ENCODE measurements around the gene RPTOR.

RPTOR gene

DNA sequence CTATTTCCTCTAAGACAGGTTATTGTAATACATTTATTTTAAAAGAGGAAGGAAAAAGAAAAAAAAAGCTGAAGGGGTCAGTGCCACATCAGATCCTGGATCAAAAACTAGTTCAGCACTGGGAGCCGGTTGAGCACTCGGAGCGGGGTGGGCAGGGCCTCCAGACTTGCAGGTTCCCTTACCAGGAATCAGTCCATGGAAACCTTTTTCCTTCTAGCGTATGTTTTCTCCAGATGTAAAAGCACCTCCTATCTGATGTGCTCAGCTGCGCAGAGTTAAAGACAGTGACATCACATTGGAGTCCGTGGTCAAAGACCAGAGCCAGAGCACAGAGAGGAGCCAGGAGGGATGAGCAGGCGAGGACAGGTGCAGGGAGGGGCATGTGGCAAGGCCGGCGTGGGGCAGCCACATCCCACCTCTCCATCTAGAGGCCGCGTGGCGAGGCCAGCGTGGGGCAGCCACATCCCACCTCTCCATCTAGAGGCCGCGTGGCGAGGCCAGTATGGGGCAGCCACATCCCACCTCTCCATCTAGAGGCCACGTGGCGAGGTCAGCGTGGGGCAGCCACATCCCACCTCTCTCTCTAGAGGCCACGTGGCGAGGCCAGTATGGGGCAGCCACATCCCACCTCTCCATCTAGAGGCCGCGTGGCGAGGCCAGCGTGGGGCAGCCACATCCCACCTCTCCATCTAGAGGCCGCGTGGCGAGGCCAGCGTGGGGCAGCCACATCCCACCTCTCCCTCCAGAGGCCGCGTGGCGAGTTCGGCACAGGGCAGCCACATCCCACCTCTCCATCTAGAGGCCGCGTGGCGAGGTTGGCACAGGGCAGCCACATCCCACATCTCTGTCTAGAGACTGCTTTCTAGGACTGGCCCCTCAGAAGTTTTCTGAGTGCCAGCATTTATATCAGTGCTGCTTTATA is 280.2 kb downstream of the RPTOR start:
- H3K9me3 ChIP-seq (ENCODE audit: control insufficient read depth in 1 of 2, low read length in 2 of 2): no peaks in the 10 kb centered on the region
- no peak overlapping the region for H3K27ac ChIP-seq (ENCODE audit: low read length)
- H3K27me3 ChIP-seq (ENCODE audit: low read depth, low read length): no peaks in the 10 kb centered on the region
- H3K36me3 ChIP-seq (ENCODE audit: control insufficient read depth in 1 of 2, insufficient read depth in 2 of 2, low read length in 2 of 2): peaks cover 12 to 52% of the 10 kb centered on the region in 2 donors
- no peaks in the 10 kb centered on the region for H3K4me1 ChIP-seq (ENCODE audit: control insufficient read depth in 1 of 2, insufficient read depth in 2 of 2, low read length in 2 of 2)
- H3K4me3 ChIP-seq (ENCODE audit: low read depth in 1 of 2, low read length in 2 of 2): no peak overlapping the region

DNA sequence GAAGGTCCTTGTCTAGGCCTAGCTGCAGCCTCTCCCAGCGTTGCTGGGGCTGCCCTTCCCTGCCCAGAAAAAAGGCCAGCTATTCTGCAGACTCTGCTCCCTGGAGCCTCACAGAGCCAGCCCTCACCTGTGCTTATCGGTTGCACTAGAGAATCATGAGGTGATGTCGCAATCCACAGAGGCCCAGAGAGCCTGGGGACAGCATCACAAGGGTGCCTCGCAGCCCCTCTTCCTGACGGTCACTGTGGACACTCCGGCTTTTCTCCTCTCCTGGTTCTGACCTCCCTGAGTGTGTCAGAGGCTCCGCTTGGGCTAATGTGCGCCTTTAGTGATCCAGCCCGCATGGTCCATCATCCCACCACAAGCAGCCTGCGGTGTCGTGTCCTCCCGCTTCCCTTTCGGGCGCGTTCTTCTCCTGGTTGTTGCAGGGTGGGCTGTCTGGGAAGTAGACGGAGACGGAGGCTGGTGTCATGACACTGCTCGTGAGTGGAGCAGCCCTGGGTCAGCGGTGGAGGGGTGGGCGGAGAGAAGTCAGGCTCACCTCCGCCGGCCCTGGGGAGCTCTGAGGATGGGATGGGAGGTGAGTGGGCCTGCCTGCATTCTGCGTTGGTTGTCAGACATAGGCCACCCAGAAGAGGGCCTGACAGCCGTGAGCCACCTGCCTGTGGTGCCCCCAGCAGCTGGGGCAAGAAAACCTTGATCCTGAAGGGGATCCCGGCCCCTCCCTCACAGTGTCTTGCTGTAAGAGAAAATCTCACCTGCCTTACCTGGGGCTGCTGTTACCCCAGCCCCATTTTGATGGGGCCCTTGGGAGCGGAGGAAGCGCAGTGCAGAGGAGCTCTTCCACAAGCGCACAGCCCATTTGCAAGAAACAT is 281.1 kb downstream of the RPTOR start:
- peaks cover 12 to 52% of the 10 kb centered on the region in 2 donors for H3K36me3 ChIP-seq (ENCODE audit: control insufficient read depth in 1 of 2, insufficient read depth in 2 of 2, low read length in 2 of 2)

DNA sequence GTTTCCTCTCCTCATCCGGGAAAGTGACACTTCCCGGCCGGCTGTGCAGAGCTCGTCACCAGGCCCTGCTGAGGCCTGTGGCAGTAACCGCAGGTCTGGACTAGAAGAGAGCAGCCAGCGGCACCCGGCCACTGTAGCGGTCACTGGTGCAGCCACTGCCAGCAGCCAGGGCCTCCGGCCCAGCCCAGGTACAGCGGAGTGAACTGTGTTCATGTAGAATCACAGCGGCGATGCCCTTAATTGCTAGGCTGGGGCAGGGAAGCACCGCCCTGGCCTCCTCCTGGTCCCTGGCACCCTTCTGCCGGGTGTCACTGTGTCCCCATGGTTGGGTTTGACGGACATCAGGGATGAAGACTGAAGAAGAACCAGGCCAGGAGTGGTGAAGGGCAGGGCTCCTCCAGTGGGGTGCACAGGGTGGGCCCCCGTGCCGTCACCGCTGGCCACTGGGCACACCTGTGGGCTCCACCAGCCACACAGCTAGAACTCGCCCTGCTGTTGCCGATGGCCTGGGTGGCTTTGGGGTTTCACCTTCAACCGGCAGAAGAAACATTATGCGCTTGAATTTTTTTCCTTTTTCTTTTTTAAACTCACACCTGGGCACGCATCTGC is 281.8 kb downstream of the RPTOR start:
- no peaks in the 10 kb centered on the region for H3K27me3 ChIP-seq (ENCODE audit: low read depth, low read length)
- H3K36me3 ChIP-seq (ENCODE audit: control insufficient read depth in 1 of 2, insufficient read depth in 2 of 2, low read length in 2 of 2): peaks cover 12 to 52% of the 10 kb centered on the region in 2 donors
- no peaks in the 10 kb centered on the region for H3K4me1 ChIP-seq (ENCODE audit: control insufficient read depth in 1 of 2, insufficient read depth in 2 of 2, low read length in 2 of 2)
- H3K9me3 ChIP-seq (ENCODE audit: control insufficient read depth in 1 of 2, low read length in 2 of 2): no peaks in the 10 kb centered on the region
- no peak overlapping the region for H3K27ac ChIP-seq (ENCODE audit: low read length)
- H3K4me3 ChIP-seq (ENCODE audit: low read depth in 1 of 2, low read length in 2 of 2): no peak overlapping the region

More for the DNA sequence above, 281.1 kb downstream of the RPTOR start:
- Histone ChIP-seq H3K27ac (ENCODE audit: low read length) (no peak overlapping the region), H3K27me3 (ENCODE audit: low read depth, low read length) (no peaks in the 10 kb centered on the region), H3K4me3 (ENCODE audit: low read depth in 1 of 2, low read length in 2 of 2) (no peak overlapping the region), H3K9me3 (ENCODE audit: control insufficient read depth in 1 of 2, low read length in 2 of 2) (no peaks in the 10 kb centered on the region), H3K4me1 (ENCODE audit: control insufficient read depth in 1 of 2, insufficient read depth in 2 of 2, low read length in 2 of 2) (no peaks in the 10 kb centered on the region)

DNA sequence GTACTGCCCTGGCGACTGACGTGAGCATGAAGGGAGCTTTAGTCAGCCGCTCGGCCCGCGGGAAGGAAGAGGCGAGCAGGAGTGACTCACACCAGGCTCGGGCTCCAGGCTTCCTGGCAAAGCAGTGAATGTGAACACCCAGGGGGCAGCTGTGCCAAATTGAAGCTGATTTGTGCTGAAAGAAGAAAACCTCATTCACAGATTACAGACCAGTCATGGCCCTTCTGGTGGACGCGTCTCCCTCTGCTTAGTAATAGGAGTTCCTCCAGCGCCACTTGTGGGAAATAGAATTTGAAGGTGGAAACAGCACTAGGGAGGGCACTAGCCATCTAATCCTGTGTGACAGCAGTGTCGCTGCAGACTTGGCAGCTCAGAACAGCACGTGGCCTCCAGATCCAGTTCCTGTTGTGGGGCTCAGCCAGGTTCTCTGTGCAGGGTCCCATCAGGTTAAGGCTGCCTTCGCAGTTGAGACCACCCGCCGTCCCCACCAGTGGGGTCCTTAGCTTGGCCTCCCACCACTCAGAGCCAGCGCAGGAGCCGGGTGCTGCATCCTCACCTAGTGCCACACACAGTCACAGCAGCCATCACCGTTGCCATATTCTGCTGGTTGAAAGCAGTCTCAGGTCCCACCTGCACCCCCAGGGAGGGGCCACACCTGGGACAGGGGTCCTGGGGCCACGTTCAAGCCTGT is 282.5 kb downstream of the RPTOR start:
- Histone ChIP-seq H3K36me3 (ENCODE audit: control insufficient read depth in 1 of 2, insufficient read depth in 2 of 2, low read length in 2 of 2) (peaks cover 12 to 49% of the 10 kb centered on the region in 2 donors), H3K9me3 (ENCODE audit: control insufficient read depth in 1 of 2, low read length in 2 of 2) (no peaks in the 10 kb centered on the region)

DNA sequence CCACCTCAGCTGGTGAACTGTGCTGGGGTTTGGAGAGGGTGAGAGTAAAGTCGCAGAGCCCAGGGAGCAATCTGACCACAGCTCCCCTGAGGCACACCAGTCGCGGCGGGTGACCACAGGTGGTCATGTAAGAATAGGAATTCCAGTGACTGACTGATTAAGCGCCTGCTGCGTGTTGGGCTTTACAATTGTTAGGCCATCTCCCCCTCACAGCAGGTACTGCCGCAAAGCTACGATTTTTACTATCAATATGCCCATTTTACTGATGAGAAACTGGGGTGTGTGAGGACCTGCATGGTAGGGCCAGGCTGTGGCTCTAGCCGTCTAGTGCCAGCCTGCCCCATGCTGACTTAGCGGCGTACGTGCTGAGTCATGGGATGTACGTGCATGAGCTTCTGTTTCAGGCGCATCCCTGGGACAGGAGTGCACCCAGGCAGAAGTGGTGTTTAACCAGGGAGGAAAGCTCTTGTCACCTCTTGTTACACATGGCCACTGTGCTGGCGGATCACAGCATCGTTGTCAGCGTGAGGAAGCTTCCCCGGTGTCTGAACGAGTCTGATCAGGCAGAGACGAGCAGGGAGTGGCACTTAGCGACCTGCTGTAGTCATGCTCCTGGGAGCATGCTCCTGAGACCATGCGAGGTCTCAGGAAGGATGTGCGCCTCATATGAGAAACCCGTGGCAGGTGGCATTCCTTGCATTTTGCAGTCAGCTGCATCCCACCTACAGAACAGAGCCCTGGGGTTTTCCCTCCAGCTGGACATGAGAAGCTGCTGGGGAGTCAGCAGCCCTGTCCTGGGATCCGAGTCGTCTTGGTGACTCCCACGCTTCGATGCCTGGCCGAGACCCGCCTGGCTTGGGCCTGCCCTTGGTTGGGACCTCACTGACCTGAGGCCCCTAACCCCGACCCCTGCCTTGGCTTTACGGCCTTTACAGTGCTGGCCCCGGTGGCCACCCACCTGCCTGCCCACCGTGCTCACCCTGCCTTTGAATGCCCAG is 283.3 kb downstream of the RPTOR start:
- H3K9me3 ChIP-seq (ENCODE audit: control insufficient read depth in 1 of 2, low read length in 2 of 2): no peaks in the 10 kb centered on the region
- no peak overlapping the region for H3K4me3 ChIP-seq (ENCODE audit: low read depth in 1 of 2, low read length in 2 of 2)
- no peak overlapping the region for H3K27ac ChIP-seq (ENCODE audit: low read length)
- H3K4me1 ChIP-seq (ENCODE audit: control insufficient read depth in 1 of 2, insufficient read depth in 2 of 2, low read length in 2 of 2): peaks cover 5 to 7% of the 10 kb centered on the region in 2 donors
- H3K27me3 ChIP-seq (ENCODE audit: low read depth, low read length): no peaks in the 10 kb centered on the region
- peaks cover 6 to 41% of the 10 kb centered on the region in 2 donors for H3K36me3 ChIP-seq (ENCODE audit: control insufficient read depth in 1 of 2, insufficient read depth in 2 of 2, low read length in 2 of 2)

More for the DNA sequence above, 282.5 kb downstream of the RPTOR start:
- Histone ChIP-seq H3K4me3 (ENCODE audit: low read depth in 1 of 2, low read length in 2 of 2) (no peak overlapping the region), H3K27me3 (ENCODE audit: low read depth, low read length) (no peaks in the 10 kb centered on the region), H3K27ac (ENCODE audit: low read length) (no peak overlapping the region), H3K4me1 (ENCODE audit: control insufficient read depth in 1 of 2, insufficient read depth in 2 of 2, low read length in 2 of 2) (peaks cover under 1 to 1% of the 10 kb centered on the region in 2 donors)

DNA sequence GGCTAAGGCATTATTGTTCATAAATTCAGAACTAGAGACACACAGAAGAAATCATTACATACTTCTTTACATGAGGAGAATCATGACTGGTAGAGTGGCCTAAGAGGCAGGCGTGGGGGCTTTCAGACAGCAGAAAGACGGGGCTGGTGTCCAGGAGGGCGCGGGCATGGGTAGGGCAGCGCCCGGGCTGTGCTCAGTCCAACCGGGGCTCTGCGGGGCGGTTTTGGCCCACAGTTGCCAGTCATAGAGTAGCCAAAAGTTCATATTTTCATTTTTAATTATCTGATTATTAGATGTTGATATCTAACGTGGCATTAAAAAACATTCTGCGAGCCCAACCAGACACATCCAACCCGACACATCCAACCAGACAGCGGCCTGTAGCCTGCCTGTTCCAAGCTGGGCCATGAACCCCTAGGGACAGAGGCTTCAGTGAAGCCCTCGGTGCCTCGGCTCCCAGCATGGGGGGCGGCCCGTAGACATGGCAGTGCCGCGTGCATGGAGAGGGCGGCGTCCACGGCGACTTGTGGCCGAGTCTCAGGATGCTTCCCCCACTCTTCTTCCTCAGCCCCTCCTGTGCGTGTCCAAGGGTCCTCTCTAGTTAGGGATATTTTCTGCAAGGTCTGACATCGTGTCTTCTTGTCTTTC is 284.7 kb downstream of the RPTOR start:
- Histone ChIP-seq H3K4me3 (ENCODE audit: low read depth in 1 of 2, low read length in 2 of 2) (no peak overlapping the region), H3K9me3 (ENCODE audit: control insufficient read depth in 1 of 2, low read length in 2 of 2) (no peaks in the 10 kb centered on the region), H3K27me3 (ENCODE audit: low read depth, low read length) (no peaks in the 10 kb centered on the region), H3K27ac (ENCODE audit: low read length) (no peak overlapping the region), H3K36me3 (ENCODE audit: control insufficient read depth in 1 of 2, insufficient read depth in 2 of 2, low read length in 2 of 2) (peaks cover 0 to 31% of the 10 kb centered on the region in 2 donors), H3K4me1 (ENCODE audit: control insufficient read depth in 1 of 2, insufficient read depth in 2 of 2, low read length in 2 of 2) (peaks cover 5 to 14% of the 10 kb centered on the region in 2 donors)

DNA sequence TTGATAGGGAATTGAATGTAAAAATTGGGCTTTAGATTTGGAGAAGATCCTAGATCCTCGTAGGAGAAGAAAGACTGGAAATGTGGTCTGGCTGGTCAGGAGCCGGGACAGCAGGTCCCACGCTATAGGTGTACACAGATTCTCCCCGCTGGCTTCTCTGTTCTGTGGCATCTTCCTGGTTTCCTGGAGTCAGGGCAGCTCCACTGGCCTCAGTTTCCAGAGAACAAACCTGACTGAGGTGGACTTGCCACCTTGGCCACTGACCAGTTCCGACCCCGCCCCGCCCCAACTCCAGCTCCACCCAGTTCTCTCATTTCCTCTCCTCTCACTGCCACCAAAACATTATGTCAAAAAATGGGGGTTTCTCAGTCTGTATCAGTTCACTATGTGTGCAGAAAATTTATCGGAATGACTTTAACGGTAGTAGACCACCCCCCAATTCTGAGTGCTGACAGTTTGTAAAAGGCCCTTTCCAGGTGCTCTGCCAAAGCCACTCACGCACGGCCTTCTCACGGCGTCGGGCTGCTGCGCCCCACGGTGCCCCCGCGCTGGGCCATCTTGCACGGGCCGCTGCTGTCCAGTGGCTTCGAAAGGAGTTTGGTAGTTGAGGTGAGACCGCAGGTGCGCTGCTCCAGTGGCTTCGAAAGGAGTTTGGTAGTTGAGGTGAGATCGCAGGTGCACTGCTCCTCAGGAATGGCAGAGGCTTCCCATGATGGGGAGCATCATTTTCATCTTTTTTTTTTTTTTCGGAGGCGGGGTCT is 285.6 kb downstream of the RPTOR start:
- Histone ChIP-seq H3K27ac (ENCODE audit: low read length) (no peak overlapping the region), H3K4me3 (ENCODE audit: low read depth in 1 of 2, low read length in 2 of 2) (no peak overlapping the region), H3K27me3 (ENCODE audit: low read depth, low read length) (no peaks in the 10 kb centered on the region), H3K36me3 (ENCODE audit: control insufficient read depth in 1 of 2, insufficient read depth in 2 of 2, low read length in 2 of 2) (peaks cover 0 to 23% of the 10 kb centered on the region in 2 donors), H3K4me1 (ENCODE audit: control insufficient read depth in 1 of 2, insufficient read depth in 2 of 2, low read length in 2 of 2) (peaks cover 5 to 18% of the 10 kb centered on the region in 2 donors), H3K9me3 (ENCODE audit: control insufficient read depth in 1 of 2, low read length in 2 of 2) (no peaks in the 10 kb centered on the region)

DNA sequence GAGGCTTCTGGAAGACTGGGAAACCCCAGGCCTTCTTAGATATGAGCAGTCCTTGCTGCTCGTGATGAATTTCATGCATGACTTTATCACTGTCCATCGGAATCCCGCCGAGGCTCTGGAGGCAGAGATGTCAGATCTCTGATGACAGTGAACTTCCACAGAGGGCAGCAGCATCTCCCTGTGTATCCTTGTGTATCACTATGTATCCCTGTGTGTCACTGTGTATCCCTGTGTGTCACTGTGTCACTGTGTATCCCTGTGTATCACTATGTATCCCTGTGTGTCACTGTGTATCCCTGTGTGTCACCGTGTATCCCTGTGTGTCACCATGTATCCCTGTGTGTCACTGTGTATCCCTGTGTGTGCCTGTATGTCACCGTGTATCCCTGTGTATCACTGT is 286.9 kb downstream of the RPTOR start:
- Histone ChIP-seq H3K27me3 (ENCODE audit: low read depth, low read length) (no peaks in the 10 kb centered on the region), H3K27ac (ENCODE audit: low read length) (no peak overlapping the region), H3K4me3 (ENCODE audit: low read depth in 1 of 2, low read length in 2 of 2) (no peak overlapping the region), H3K36me3 (ENCODE audit: control insufficient read depth in 1 of 2, insufficient read depth in 2 of 2, low read length in 2 of 2) (peaks cover 0 to 10% of the 10 kb centered on the region in 2 donors), H3K9me3 (ENCODE audit: control insufficient read depth in 1 of 2, low read length in 2 of 2) (no peaks in the 10 kb centered on the region), H3K4me1 (ENCODE audit: control insufficient read depth in 1 of 2, insufficient read depth in 2 of 2, low read length in 2 of 2) (peaks cover 5 to 18% of the 10 kb centered on the region in 2 donors)

DNA sequence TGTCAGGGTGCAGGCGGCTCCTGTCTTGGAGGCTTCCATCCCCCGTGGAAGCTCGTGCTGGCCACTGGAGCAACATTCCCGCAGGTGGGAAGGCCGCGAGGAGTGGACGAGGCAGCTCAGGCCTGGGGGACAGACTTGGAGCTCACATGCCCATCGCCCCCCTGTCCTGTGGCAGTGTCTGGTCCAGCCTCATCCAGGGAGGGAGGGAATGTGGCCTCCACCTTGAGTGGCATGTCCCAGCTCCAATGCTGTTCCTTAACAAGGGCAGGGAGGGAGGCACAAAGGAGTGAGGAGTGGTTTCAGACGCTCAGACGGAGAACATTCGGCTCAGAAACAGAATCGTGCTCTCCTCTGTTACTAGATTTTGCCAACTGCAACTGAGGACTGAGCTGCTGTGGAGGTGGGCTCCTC is 287.6 kb downstream of the RPTOR start:
- peak overlapping the region; percentile 57 to 61 for H3K4me3 ChIP-seq (ENCODE audit: low read depth in 1 of 2, low read length in 2 of 2)
- peaks cover 5 to 18% of the 10 kb centered on the region in 2 donors for H3K4me1 ChIP-seq (ENCODE audit: control insufficient read depth in 1 of 2, insufficient read depth in 2 of 2, low read length in 2 of 2)
- H3K27me3 ChIP-seq (ENCODE audit: low read depth, low read length): no peaks in the 10 kb centered on the region
- no peaks in the 10 kb centered on the region for H3K9me3 ChIP-seq (ENCODE audit: control insufficient read depth in 1 of 2, low read length in 2 of 2)
- H3K27ac ChIP-seq (ENCODE audit: low read length): peak overlapping the region; percentile 83
- peaks cover 0 to 8% of the 10 kb centered on the region in 2 donors for H3K36me3 ChIP-seq (ENCODE audit: control insufficient read depth in 1 of 2, insufficient read depth in 2 of 2, low read length in 2 of 2)

Measured in muscle layer of duodenum (tissue), 2 donors.